Central memory CD8-positive, alpha-beta T cell (primary cell): ENCODE measurements around the gene VPS11.
"Not testable (repeated sequence)": the region's sequence is repeated elsewhere in the genome, so short reads cannot be mapped to it uniquely, and the experiment has no call there.

ENCODE experiments used
- ATAC-seq: fragments of 150-1000 bp; cut with Tn5 transposase; replicated peaks from 2 replicates; pipeline ENCODE4 v1.10.0; 2022; ENCODE audit warnings: mild to moderate bottlenecking, moderate FRiP score, moderate number of reproducible peaks; ENCODE audit not compliant: poor library complexity, severe bottlenecking; ENCODE audit errors: extremely low read depth
- DNase-seq, 2 donors: peaks; one replicate each; pipeline ENCODE4 v3.0.0; 2021; ENCODE audit warnings: low spot score in 2 of 2
- H3K27ac Mint-ChIP-seq: one replicate; pipeline ENCODE4 v1.8.0; 2022; ENCODE audit warnings: low read depth, mild to moderate bottlenecking, moderate library complexity, mixed read lengths
- H3K27me3 Mint-ChIP-seq: one replicate; pipeline ENCODE4 v1.8.0; 2022; ENCODE audit warnings: mixed read lengths
- H3K36me3 Mint-ChIP-seq: one replicate; pipeline ENCODE4 v1.8.0; 2022; ENCODE audit warnings: mild to moderate bottlenecking, moderate library complexity, mixed read lengths; ENCODE audit not compliant: insufficient read depth
- H3K4me1 Mint-ChIP-seq: one replicate; pipeline ENCODE4 v1.8.0; 2022; ENCODE audit warnings: mixed read lengths
- H3K4me3 Mint-ChIP-seq: one replicate; pipeline ENCODE4 v1.8.0; 2022; ENCODE audit warnings: mild to moderate bottlenecking, moderate library complexity, mixed read lengths
- H3K9me3 Mint-ChIP-seq: one replicate; pipeline ENCODE4 v1.8.0; 2022; ENCODE audit warnings: mixed read lengths

The VPS11 gene

DNA sequence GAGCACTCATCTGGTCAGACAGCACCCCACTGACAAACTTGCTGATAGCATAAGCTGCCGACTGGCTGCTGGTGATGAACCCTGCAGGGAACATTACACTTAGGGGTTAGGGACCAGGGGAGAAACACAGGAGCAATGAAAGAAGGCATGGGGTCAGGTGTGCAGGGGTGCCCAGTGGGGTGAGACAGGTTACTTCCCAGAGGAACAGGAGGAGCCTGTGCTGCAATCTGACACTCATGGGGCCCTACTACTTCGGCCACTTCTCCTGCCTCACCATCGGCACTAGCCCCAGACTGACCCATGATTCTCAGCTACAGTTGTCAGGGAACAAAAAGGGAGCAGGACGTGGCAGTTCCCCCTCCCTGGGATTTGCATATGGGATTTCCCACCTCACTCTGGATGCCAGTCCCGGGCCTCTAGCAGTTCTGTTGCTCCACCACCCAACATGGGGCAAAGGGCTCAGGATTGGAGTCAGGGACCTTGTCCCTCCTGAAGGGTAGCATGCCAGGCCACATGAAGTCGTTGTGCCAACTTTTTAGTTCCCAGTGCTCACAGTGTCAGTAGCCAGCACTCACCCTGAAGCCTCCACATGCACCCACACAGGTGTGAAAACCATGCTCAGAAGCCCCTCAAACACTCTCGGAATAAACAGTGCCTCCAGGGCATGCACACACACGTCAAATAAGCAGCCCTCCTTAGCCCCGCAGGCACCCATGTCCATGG, 39.1 kb upstream of the VPS11 start:
- Mint-ChIP-seq H3K9me3 (no peaks in the 10 kb centered on the region), H3K4me1 (peaks cover 24% of the 10 kb centered on the region), H3K27ac (no peak overlapping the region), H3K36me3 (peaks cover 14% of the 10 kb centered on the region), H3K27me3 (no peaks in the 10 kb centered on the region), H3K4me3 (no peak overlapping the region)
- DNase-seq: no peak
- ATAC-seq: no peak

DNA sequence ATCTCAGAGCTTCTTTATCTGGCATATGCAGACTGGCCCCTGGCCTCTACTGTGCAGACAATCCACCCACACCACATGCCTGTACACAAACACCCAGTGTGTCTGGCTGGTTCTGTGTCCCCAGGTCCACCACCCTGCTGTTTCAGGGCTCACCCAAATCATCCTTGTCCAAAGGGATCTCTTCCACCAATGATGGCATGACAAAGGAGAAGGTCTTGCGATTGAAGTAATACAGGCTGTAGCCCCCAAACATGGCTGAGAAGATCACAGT, 38.6 kb upstream of the VPS11 start:
- Mint-ChIP-seq H3K9me3 (no peaks in the 10 kb centered on the region), H3K4me3 (peak overlapping the region; percentile 85), H3K27ac (no peak overlapping the region), H3K4me1 (peaks cover 21% of the 10 kb centered on the region), H3K36me3 (peaks cover 11% of the 10 kb centered on the region), H3K27me3 (no peaks in the 10 kb centered on the region)
- DNase-seq (no peak), ATAC-seq (no peak)

DNA sequence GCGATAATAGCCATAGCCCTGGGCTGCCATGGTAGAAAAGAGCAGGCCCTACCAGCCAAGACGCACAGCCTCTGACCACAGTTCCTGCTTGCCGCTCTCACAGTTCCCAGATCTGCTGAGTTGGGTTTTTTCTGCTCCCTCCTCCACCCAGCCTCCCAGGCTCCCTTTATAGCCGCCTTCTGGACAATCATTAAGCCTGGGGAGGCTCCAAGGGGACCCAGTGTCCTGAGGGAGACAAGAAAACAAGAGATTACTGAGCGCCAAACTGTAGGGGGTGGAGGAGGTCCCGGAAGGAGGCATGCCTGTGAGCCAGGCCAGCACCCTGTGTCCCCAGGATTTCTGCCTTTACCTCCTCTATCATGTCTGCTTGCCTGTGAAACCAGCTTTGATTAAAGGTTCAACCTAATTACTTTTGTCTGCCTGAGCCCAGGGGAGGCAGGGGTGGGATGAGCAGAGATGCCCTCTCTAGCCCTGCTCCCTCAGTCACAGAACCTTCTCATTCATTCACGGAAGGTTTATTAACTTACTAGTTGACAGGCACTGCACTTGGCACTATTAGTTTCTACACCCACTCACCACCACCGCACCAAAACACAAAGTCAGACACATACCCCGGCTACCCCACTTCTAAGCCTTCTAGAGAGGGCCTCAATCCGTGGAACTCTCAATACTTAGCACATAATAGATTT, 38.1 kb upstream of the VPS11 start:
- ATAC-seq: no peak
- H3K4me3 Mint-ChIP-seq: peak overlapping the region; percentile 85
- no peak overlapping the region for H3K27ac Mint-ChIP-seq
- H3K9me3 Mint-ChIP-seq: no peaks in the 10 kb centered on the region
- H3K4me1 Mint-ChIP-seq: peaks cover 17% of the 10 kb centered on the region
- peaks cover 11% of the 10 kb centered on the region for H3K36me3 Mint-ChIP-seq
- no peaks in the 10 kb centered on the region for H3K27me3 Mint-ChIP-seq
- DNase-seq: no peak

DNA sequence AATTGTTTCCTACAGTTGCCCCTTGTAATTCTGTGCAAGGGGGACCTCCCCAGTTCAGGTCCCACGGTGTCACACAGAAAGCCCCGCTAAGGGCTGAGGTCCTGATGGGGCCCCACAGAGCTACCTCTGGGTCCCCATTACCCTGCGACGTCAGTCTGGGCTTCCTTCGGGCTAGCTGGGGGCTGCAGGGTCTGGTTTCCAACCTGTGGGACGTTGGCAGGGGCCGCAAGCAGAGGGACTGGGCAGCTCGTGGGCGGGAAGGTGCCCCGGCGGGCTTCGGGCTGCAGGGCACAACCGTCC, 37.6 kb upstream of the VPS11 start:
- peak overlapping the region; percentile 85 for H3K4me3 Mint-ChIP-seq
- no peaks in the 10 kb centered on the region for H3K9me3 Mint-ChIP-seq
- peaks cover 10% of the 10 kb centered on the region for H3K36me3 Mint-ChIP-seq
- ATAC-seq: peak; percentile 2
- no peaks in the 10 kb centered on the region for H3K27me3 Mint-ChIP-seq
- peaks cover 16% of the 10 kb centered on the region for H3K4me1 Mint-ChIP-seq
- no peak for DNase-seq
- no peak overlapping the region for H3K27ac Mint-ChIP-seq

DNA sequence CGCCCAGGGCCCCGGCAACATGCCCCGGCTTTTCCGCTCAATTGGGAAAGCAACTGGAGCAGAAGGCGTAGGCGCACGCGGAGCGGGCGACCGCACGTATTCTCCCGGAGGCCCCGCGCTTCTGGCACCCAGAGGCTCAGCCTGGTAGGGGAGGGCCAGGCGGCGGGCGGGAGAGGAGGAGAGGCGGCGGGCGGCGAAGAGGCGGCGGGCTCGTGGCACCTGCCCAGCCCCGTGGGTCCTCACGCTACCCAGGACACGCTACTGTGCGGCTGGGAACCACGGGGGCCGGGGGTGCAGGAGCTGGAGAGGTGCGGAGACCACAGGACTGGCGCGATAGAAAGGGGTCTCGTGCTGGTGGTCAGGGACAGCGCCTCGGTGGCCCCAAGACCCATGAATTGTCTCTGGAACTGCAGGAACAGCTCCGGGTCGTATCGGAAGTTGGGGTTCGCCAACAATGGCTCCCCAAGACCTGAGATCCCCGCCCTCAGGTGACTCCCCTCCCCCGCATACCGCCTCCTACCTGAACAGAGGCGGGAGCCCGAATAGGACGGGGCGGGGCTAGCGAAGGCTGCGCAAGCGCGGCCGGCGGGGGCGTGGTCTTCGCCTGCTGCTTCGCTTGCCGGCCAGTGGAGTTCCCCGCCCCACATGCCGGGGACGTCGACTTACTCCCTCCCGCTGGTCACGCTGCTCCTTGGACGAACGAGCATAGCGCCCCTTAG, 37.1 kb upstream of the VPS11 start, which contains the start of gene SLC37A4:
Gene SLC37A4 (minus strand): TSS at position 549 of the 719 bp plus-strand sequence.
- DNase-seq: peak; percentile 98
- Mint-ChIP-seq H3K9me3 (no peaks in the 10 kb centered on the region), H3K27ac (peak within 1 kb of the TSS; percentile 18), H3K27me3 (no peaks in the 10 kb centered on the region), H3K4me3 (peak within 1 kb of the TSS; percentile 85), H3K36me3 (peaks cover 5% of the 10 kb centered on the region), H3K4me1 (peaks cover 16% of the 10 kb centered on the region)
- peak; percentile 88 for ATAC-seq

DNA sequence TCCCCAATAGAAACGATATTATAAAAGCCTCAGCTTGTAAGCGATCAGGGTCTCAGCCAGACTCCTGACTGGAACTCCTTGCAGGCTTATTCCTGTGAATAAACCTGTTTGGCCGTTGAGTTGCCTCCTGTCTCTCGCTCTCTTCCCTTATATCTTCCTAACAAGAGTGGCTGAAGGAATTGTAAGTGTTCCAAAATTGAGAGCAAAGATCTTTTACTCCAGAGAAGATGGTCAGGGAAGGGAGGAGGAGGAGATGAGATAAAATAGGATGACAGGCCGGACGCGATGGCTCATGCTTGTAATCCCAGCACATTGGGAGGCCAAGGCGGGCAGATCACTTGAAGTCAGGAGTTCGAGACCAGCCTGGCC, 35.7 kb upstream of the VPS11 start:
- H3K36me3 Mint-ChIP-seq: peaks cover 5% of the 10 kb centered on the region
- H3K4me3 Mint-ChIP-seq: no peak overlapping the region
- H3K4me1 Mint-ChIP-seq: peaks cover 16% of the 10 kb centered on the region
- no peaks in the 10 kb centered on the region for H3K9me3 Mint-ChIP-seq
- no peak overlapping the region for H3K27ac Mint-ChIP-seq
- ATAC-seq: no peak
- H3K27me3 Mint-ChIP-seq: no peaks in the 10 kb centered on the region
- DNase-seq: no peak

DNA sequence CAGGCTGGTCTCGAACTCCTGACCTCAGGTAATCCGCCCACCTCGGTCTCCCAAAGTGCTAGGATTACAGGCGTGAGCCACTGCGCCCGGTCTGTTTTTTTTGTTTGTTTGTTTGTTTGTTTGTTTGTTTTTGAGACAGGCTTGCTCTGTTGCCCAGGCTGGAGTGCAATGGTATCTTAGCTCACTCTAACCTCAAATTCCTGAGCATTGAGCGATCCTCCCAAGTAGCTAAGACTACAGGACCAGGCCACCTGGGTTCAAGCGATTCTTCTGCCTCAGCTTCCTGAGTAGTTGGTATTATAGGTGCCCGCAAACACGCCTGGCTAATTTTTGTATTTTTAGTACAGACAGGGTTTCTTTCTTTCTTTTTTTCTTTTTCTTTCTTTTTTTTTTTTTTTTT, 34.2 kb upstream of the VPS11 start:
- not testable (repeated sequence) for H3K27ac Mint-ChIP-seq, ATAC-seq, H3K9me3 Mint-ChIP-seq

DNA sequence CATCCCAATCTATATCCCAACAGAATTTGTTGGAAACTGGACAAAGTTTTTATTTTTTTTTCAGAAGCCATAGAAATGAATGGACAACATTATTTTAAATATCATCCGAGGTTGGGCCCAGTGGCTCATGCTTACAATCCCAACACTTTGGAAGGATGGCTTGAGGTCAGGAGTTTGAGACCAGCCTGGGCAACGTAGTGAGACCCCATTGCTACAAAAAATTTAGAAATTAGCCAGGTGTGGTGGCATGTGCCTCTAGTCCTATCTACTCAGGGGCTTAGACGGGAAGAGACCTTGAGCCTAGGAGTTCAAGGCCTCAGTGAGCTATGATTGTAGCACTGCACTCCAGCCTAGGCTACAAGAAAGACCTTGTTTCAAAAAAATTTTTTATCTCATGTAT, 32.8 kb upstream of the VPS11 start:
- no peak overlapping the region for H3K4me3 Mint-ChIP-seq
- H3K27ac Mint-ChIP-seq: no peak overlapping the region
- no peak for ATAC-seq
- H3K9me3 Mint-ChIP-seq: no peaks in the 10 kb centered on the region
- DNase-seq: no peak
- no peaks in the 10 kb centered on the region for H3K27me3 Mint-ChIP-seq
- H3K36me3 Mint-ChIP-seq: peaks cover 5% of the 10 kb centered on the region
- peaks cover 2% of the 10 kb centered on the region for H3K4me1 Mint-ChIP-seq

More for the DNA sequence above, 34.2 kb upstream of the VPS11 start:
- DNase-seq, H3K27me3 Mint-ChIP-seq, H3K36me3 Mint-ChIP-seq, H3K4me3 Mint-ChIP-seq: not testable (repeated sequence)
- peaks cover 16% of the 10 kb centered on the region for H3K4me1 Mint-ChIP-seq

DNA sequence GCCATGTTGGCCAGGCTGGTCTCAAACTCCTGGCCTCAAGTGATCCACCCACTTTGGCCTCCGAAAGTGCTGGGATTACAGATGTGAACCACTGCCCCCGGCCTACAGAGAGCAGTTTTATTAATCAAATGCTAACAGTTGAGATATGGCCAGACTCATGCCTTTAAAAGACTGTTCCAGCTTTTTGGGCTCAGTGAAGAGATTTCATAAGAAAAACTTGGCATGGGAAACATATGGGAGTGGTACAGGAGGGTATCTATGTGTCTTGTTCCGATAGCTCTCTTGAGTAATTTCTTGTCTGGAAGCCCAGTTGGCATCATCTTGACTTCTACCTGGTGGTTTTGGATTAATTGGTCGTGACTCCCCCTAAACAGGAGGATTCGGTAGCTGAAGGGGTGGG, 28.7 kb upstream of the VPS11 start:
- Mint-ChIP-seq H3K27me3 (no peaks in the 10 kb centered on the region), H3K36me3 (no peaks in the 10 kb centered on the region), H3K4me1 (no peaks in the 10 kb centered on the region), H3K27ac (no peak overlapping the region), H3K9me3 (no peaks in the 10 kb centered on the region), H3K4me3 (no peak overlapping the region)
- ATAC-seq: no peak
- no peak for DNase-seq

DNA sequence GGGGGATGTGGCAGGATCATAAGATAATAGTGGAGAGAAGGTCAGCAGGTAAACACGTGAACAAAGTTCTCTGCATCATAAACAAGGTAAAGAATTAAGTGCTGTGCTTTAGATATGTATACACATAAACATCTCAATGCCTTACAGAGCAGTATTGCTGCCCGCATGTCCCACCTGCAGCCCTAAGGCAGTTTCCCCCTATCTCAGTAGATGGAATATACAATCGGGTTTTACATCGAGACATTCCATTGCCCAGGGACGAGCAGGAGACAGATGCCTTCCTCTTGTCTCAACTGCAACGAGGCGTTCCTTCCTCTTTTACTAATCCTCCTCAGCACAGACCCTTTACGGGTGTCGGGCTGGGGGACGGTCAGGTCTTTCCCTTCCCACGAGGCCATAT, 28.1 kb upstream of the VPS11 start:
- not testable (repeated sequence) for H3K27ac Mint-ChIP-seq, H3K9me3 Mint-ChIP-seq, H3K4me3 Mint-ChIP-seq, H3K27me3 Mint-ChIP-seq, DNase-seq, H3K4me1 Mint-ChIP-seq, ATAC-seq, H3K36me3 Mint-ChIP-seq

DNA sequence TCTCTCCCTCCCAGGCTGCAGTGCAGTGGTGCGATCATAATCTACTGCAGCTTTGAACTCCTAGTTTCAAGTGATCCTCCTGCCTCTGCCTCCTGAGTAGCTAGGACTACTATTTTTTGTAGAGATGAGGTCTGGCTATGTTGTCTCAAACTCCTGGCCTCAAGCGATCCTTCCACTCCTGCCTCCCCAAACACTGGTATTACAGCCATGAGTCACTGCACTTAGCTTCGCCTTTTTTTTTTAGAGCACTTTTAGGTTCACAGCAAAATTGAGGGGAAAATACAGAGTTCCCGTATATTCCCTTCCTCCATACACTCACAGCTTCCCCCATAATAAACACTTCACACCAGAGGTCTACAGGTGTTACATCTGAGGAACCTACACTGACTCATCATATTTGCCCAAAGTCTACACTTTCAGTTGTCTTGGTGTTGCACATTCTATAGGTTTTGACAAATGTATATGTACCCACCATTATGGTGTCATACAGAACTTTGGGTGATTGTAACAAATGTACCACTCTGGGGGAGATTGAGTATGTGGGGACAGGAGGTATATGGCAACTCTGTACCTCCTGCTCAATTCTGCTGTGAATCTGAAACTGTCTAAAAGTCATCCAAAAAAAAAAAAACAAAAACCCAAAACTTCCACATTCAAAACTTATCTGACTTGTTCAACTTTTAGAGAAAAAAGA, 25.6 kb upstream of the VPS11 start:
- Mint-ChIP-seq H3K4me3 (no peak overlapping the region), H3K27ac (no peak overlapping the region), H3K9me3 (no peaks in the 10 kb centered on the region), H3K36me3 (peaks cover 16% of the 10 kb centered on the region), H3K27me3 (no peaks in the 10 kb centered on the region), H3K4me1 (no peaks in the 10 kb centered on the region)
- ATAC-seq: no peak
- no peak for DNase-seq

DNA sequence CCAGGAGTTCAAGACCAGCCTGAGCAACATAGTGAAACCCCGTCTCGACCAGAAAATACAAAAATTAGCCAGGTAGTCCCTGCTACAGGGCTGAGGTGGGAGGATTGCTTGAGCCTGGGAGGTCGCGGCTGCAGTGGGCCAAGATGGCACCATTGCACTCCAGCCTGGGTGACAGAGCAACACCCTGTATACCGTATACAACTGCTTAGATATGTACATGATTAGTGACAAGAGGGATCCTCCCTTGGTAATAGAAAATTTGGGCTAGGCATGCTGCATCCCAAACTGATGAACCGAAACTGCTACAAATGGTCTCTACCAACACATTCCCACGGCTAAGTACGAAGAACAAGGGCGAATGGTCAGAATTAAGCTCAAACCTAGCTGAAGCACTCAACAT, 24.7 kb upstream of the VPS11 start:
- H3K4me3 Mint-ChIP-seq: no peak overlapping the region
- H3K27ac Mint-ChIP-seq: no peak overlapping the region
- H3K27me3 Mint-ChIP-seq: no peaks in the 10 kb centered on the region
- no peaks in the 10 kb centered on the region for H3K9me3 Mint-ChIP-seq
- no peak for ATAC-seq
- H3K36me3 Mint-ChIP-seq: peaks cover 22% of the 10 kb centered on the region
- DNase-seq: no peak
- no peaks in the 10 kb centered on the region for H3K4me1 Mint-ChIP-seq

DNA sequence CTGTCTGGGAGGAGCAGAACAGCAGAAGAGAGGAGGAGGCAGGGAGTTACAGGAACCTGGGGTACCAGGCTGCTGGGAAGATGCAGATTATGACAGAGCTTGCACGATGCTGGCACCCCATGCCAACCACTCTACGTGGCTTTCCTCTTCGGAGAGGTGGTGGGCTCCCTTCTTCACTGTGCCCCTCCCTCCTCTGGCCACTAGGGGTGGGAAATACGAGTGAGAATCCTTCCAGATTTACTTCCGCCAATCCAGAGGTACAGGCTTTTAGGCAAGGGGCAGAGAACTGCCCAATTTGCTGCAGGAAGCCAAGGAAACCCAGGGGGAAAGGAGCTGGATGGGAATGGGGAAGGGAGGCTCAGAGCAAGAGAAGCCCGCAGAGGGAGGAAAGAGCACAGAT, 22.9 kb upstream of the VPS11 start:
- Mint-ChIP-seq H3K27me3 (no peaks in the 10 kb centered on the region), H3K4me3 (no peak overlapping the region), H3K9me3 (no peaks in the 10 kb centered on the region), H3K4me1 (peaks cover 7% of the 10 kb centered on the region), H3K27ac (no peak overlapping the region), H3K36me3 (peaks cover 33% of the 10 kb centered on the region)
- DNase-seq: no peak
- ATAC-seq: no peak
